ENCODE results near the gene CAPRIN2. TPM values are rescaled to one million over a fixed set of nuclear protein-coding genes. Genes with fewer than 3 reads are reported as not detected.

CAPRIN2 gene
- polyA plus RNA-seq, 1 donor from 2014 or later = 132 TPM

- Histone ChIP-seq H3K9me3 (ENCODE audit: low read length) (no peaks in the 10 kb centered on the region), H3K79me2 (replicated peaks; ENCODE audit: insufficient read depth, low read length) (no peaks in the 10 kb centered on the region), H4K20me1 (ENCODE audit: insufficient read depth) (no peaks in the 10 kb centered on the region), H3K27me3 (ENCODE audit: insufficient read depth, low read depth, low read length) (no peaks in the 10 kb centered on the region), H3K4me2 (ENCODE audit: low read length) (no peak overlapping the region), H3K9me2 (ENCODE audit: insufficient read depth, low read length) (no peaks in the 10 kb centered on the region), H3K36me3 (ENCODE audit: insufficient read depth, low read length) (no peaks in the 10 kb centered on the region), H3K4me3 (ENCODE audit: low read length) (no peak overlapping the region), H3K9ac (ENCODE audit: low read length) (no peak overlapping the region), H3F3A (ENCODE audit: insufficient read depth, low read length, poor library complexity, severe bottlenecking) (no peaks in the 10 kb centered on the region), H3K27ac (ENCODE audit: low read length) (no peak overlapping the region), H2AFZ (ENCODE audit: low read depth, low read length) (no peak overlapping the region)
- no peak for TF ChIP-seq EP300 (conservative IDR thresholded peaks at IDR 0.05; ENCODE audit: poor library complexity, severe bottlenecking)
- no peak for TF ChIP-seq REST (IDR thresholded peaks at IDR 0.05; ENCODE audit: borderline replicate concordance)
- TF ChIP-seq EZH2 (IDR thresholded peaks at IDR 0.05; ENCODE audit: borderline replicate concordance, insufficient read depth, low read length, poor library complexity, severe bottlenecking) = no peak
- no peak for TF ChIP-seq TAF1 (IDR thresholded peaks at IDR 0.05; ENCODE audit: low read depth)
- no peak for TF ChIP-seq POLR2AphosphoS5 (IDR thresholded peaks at IDR 0.05)
- no peak for TF ChIP-seq CTCF (IDR thresholded peaks at IDR 0.05; ENCODE audit: poor library complexity, severe bottlenecking)
- no peak for TF ChIP-seq SMC3 (conservative IDR thresholded peaks at IDR 0.05; ENCODE audit: poor library complexity)
- TF ChIP-seq RAD21 (conservative IDR thresholded peaks at IDR 0.05) = no peak
- TF ChIP-seq MXI1 (conservative IDR thresholded peaks at IDR 0.05; ENCODE audit: poor library complexity, severe bottlenecking) = no peak
Observed at GRCh38 chr12:30779578-30779977, 24.8 kb upstream of the CAPRIN2 start.

- Histone ChIP-seq H3K4me2 (ENCODE audit: low read length) (no peak overlapping the region), H3K27me3 (ENCODE audit: insufficient read depth, low read depth, low read length) (no peaks in the 10 kb centered on the region), H3F3A (ENCODE audit: insufficient read depth, low read length, poor library complexity, severe bottlenecking) (no peaks in the 10 kb centered on the region), H3K79me2 (replicated peaks; ENCODE audit: insufficient read depth, low read length) (no peaks in the 10 kb centered on the region), H3K4me3 (ENCODE audit: low read length) (no peak overlapping the region), H3K9ac (ENCODE audit: low read length) (no peak overlapping the region), H3K36me3 (ENCODE audit: insufficient read depth, low read length) (no peaks in the 10 kb centered on the region), H3K9me2 (ENCODE audit: insufficient read depth, low read length) (no peaks in the 10 kb centered on the region), H4K20me1 (ENCODE audit: insufficient read depth) (no peaks in the 10 kb centered on the region), H2AFZ (ENCODE audit: low read depth, low read length) (no peak overlapping the region), H3K9me3 (ENCODE audit: low read length) (no peaks in the 10 kb centered on the region), H3K27ac (ENCODE audit: low read length) (no peak overlapping the region)
- no peak for TF ChIP-seq CTCF (IDR thresholded peaks at IDR 0.05; ENCODE audit: poor library complexity, severe bottlenecking)
- TF ChIP-seq EP300 (conservative IDR thresholded peaks at IDR 0.05; ENCODE audit: poor library complexity, severe bottlenecking) = no peak
- no peak for TF ChIP-seq EZH2 (IDR thresholded peaks at IDR 0.05; ENCODE audit: borderline replicate concordance, insufficient read depth, low read length, poor library complexity, severe bottlenecking)
- TF ChIP-seq SMC3 (conservative IDR thresholded peaks at IDR 0.05; ENCODE audit: poor library complexity) = no peak
- TF ChIP-seq POLR2AphosphoS5 (IDR thresholded peaks at IDR 0.05) = no peak
- TF ChIP-seq RAD21 (conservative IDR thresholded peaks at IDR 0.05) = no peak
- TF ChIP-seq TAF1 (IDR thresholded peaks at IDR 0.05; ENCODE audit: low read depth) = no peak
- TF ChIP-seq MXI1 (conservative IDR thresholded peaks at IDR 0.05; ENCODE audit: poor library complexity, severe bottlenecking) = no peak
- TF ChIP-seq REST (IDR thresholded peaks at IDR 0.05; ENCODE audit: borderline replicate concordance) = no peak
Observed at GRCh38 chr12:30779178-30779577, 24.4 kb upstream of the CAPRIN2 start.
